ENCODE data around the gene RAB31. TPM values are rescaled to one million over a fixed set of nuclear protein-coding genes. Genes with fewer than 3 reads are reported as not detected.

The RAB31 gene
- total RNA-seq, 2 donors from 2014 or later, result 4.3 to 8.0 TPM

GRCh38 chr18:9741406-9741792 is 33.3 kb downstream of the RAB31 start:
- 75 to 81% methylated on average over 3 to 6 of the region's 6 CpGs for WGBS, 2 donors
- H3K27me3 ChIP-seq, result no peaks in the 10 kb centered on the region
- no peak overlapping the region for H3K27ac ChIP-seq
- intact Hi-C loops (cut with DNase I), result no loop called here
- no peaks in the 10 kb centered on the region for H3K9me3 ChIP-seq
- TF ChIP-seq POLR2A (IDR thresholded peaks at IDR 0.05), result no peak
- TF ChIP-seq, protein P1, sequence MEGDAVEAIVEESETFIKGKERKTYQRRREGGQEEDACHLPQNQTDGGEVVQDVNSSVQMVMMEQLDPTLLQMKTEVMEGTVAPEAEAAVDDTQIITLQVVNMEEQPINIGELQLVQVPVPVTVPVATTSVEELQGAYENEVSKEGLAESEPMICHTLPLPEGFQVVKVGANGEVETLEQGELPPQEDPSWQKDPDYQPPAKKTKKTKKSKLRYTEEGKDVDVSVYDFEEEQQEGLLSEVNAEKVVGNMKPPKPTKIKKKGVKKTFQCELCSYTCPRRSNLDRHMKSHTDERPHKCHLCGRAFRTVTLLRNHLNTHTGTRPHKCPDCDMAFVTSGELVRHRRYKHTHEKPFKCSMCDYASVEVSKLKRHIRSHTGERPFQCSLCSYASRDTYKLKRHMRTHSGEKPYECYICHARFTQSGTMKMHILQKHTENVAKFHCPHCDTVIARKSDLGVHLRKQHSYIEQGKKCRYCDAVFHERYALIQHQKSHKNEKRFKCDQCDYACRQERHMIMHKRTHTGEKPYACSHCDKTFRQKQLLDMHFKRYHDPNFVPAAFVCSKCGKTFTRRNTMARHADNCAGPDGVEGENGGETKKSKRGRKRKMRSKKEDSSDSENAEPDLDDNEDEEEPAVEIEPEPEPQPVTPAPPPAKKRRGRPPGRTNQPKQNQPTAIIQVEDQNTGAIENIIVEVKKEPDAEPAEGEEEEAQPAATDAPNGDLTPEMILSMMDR (IDR thresholded peaks at IDR 0.05), result no peak
- no peaks in the 10 kb centered on the region for H3K36me3 ChIP-seq (replicated peaks in 1 of 2; ENCODE audit: insufficient read depth in 1 of 2, low read depth in 2 of 2)
- H3K4me3 ChIP-seq, result no peak overlapping the region
- H3K4me1 ChIP-seq, result peaks cover 17% of the 10 kb centered on the region
- ATAC-seq (no peak), DNase-seq (no peak)

DNA sequence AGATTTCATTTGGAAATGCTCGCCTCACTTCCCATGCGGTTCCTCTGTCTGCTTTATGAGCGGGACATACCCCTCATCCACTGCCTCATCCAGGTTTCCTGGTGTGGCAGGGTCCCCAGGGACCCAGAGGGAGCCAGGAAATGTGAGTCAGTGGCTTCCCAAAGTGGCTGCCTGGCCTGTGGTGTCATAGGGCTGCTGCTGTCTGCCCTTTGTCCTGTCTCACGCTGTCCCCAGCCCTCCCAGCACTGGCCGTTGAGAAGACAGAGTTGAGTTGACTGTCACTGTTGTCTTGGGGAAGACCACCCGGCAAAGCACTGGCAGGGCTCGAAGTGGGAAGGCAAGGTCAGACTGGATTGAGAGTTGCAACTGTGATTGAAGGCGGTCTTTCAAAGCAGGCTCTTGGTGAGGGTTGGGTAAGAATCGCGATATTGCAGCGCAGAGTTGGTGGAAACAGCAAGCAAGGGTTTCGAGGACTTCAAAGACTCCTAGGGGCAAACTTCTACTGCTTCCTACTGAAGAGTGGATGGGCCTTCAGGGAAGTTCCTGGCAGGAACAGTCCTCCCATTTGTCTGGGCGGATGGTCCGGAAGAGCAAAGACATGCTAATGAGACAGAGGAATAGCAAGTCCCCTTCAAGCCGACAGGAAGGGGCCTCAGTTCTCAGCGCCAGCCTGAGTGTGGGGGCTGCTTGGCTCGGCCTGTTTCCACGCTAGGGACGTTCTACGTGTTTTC is 33.9 kb downstream of the RAB31 start:
- no peaks in the 10 kb centered on the region for H3K27me3 ChIP-seq
- H3K36me3 ChIP-seq (replicated peaks in 1 of 2; ENCODE audit: insufficient read depth in 1 of 2, low read depth in 2 of 2), result no peaks in the 10 kb centered on the region
- WGBS, 2 donors, result 75 to 87% methylated on average over 17 to 20 of the region's 20 CpGs
- H3K4me1 ChIP-seq, result peaks cover 17% of the 10 kb centered on the region
- intact Hi-C loops (cut with DNase I), result no loop called here
- DNase-seq (no peak), ATAC-seq (no peak)
- no peak for TF ChIP-seq POLR2A (IDR thresholded peaks at IDR 0.05)
- no peaks in the 10 kb centered on the region for H3K9me3 ChIP-seq
- H3K4me3 ChIP-seq, result no peak overlapping the region
- peak overlapping the region in 1 of 4 donors; percentile 14 for H3K27ac ChIP-seq

- no peak for ATAC-seq
- H3K27ac ChIP-seq, result peak overlapping the region in 1 of 4 donors; percentile 14
Observed at GRCh38 chr18:9742524-9743131, 34.5 kb downstream of the RAB31 start.

GRCh38 chr18:9743200-9744016 is 35.3 kb downstream of the RAB31 start:
- ATAC-seq (peak; percentile 38), DNase-seq (peak in 2 of 4 donors; percentile 29 to 51)
- TF ChIP-seq, protein P1 (IDR thresholded peaks at IDR 0.05), result no peak
- TF ChIP-seq POLR2A (IDR thresholded peaks at IDR 0.05), result no peak
- peak overlapping the region in 1 of 4 donors; percentile 14 for H3K27ac ChIP-seq
- intact Hi-C loops (cut with DNase I), result no loop called here
- no peaks in the 10 kb centered on the region for H3K27me3 ChIP-seq
- no peak overlapping the region for H3K4me3 ChIP-seq
- H3K36me3 ChIP-seq (replicated peaks in 1 of 2; ENCODE audit: insufficient read depth in 1 of 2, low read depth in 2 of 2), result no peaks in the 10 kb centered on the region
- H3K9me3 ChIP-seq, result no peaks in the 10 kb centered on the region
- H3K4me1 ChIP-seq, result peaks cover 12% of the 10 kb centered on the region
- WGBS, 2 donors, result 65 to 72% methylated on average over 11 of the region's 11 CpGs

More at GRCh38 chr18:9742524-9743131, 34.5 kb downstream of the RAB31 start:
- WGBS, 2 donors, result 33 to 39% methylated on average over 8 of the region's 8 CpGs
- intact Hi-C loops (cut with DNase I), result no loop called here
- peaks cover 16% of the 10 kb centered on the region for H3K4me1 ChIP-seq
- TF ChIP-seq, protein P1 (IDR thresholded peaks at IDR 0.05), result no peak
- no peak for TF ChIP-seq POLR2A (IDR thresholded peaks at IDR 0.05)
- no peak overlapping the region for H3K4me3 ChIP-seq
- H3K9me3 ChIP-seq, result no peaks in the 10 kb centered on the region
- no peak for DNase-seq
- no peaks in the 10 kb centered on the region for H3K27me3 ChIP-seq
- H3K36me3 ChIP-seq (replicated peaks in 1 of 2; ENCODE audit: insufficient read depth in 1 of 2, low read depth in 2 of 2), result no peaks in the 10 kb centered on the region

GRCh38 chr18:9746958-9747357 is 38.9 kb downstream of the RAB31 start:
- no peak for ATAC-seq
- 85 to 100% methylated on average over 1 of the region's 1 CpG for WGBS, 2 donors
- intact Hi-C loops (cut with DNase I), result no loop called here
- no peaks in the 10 kb centered on the region for H3K9me3 ChIP-seq
- H3K4me3 ChIP-seq, result no peak overlapping the region
- DNase-seq, result no peak
- no peak overlapping the region for H3K27ac ChIP-seq
- peaks cover 12% of the 10 kb centered on the region for H3K4me1 ChIP-seq
- TF ChIP-seq POLR2A (IDR thresholded peaks at IDR 0.05), result no peak
- TF ChIP-seq, protein P1 (IDR thresholded peaks at IDR 0.05), result no peak
- no peaks in the 10 kb centered on the region for H3K36me3 ChIP-seq (replicated peaks in 1 of 2; ENCODE audit: insufficient read depth in 1 of 2, low read depth in 2 of 2)
- no peaks in the 10 kb centered on the region for H3K27me3 ChIP-seq
